DMS79 treated with DMSO at 0.1 percent for 48 hours (cell line): ENCODE measurements around the gene CRHR2.
A peak's percentile ranks its signal among the peaks of the same experiment; 100 is the strongest.
"Not testable (repeated sequence)": the region's sequence is repeated elsewhere in the genome, so short reads cannot be mapped to it uniquely, and the experiment has no call there.

ENCODE experiments used
- DNase-seq: peaks from one replicate; lab custom pipeline; 2025; lab: John Stamatoyannopoulos, UW

CRHR2 gene

DNA sequence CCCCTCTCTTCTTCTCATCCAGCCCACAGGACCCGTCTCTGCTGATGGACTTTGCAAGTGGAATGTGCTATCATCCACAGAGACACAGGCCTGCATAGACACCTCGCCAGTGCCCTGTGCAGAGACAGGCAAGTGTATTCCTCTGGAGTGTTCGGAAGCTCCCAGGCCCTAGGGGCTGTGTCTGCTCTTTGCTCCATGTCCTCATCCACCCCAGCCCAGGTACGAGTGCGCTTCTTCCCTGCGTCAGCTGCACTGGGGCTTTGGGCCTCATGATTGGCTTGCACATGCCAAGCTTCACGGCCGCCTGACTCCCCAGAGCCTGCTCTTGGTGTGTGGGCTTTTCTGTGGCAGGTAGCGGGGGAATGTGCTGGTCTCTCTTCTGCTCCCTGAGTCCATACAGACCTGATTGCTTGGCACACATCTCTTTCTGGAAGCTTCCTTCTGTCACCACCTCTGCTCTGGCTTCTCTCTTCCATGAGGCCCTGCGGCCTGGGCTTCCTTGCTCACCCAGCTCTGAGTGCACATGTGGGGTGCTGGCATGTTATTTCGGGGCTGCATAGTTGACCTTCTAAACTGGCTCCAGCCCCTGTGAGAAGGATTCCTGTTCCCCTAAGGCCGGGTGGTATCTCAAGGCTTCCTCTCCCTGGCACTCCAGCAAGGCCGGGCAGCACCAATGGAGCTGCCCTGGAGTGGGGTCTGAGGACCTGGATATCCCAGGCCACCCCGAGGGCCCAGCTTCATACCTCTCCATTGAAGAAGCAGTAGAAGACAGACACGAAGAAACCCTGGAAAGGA, 27.8 kb downstream of the CRHR2 start:
- no peak for DNase-seq

DNA sequence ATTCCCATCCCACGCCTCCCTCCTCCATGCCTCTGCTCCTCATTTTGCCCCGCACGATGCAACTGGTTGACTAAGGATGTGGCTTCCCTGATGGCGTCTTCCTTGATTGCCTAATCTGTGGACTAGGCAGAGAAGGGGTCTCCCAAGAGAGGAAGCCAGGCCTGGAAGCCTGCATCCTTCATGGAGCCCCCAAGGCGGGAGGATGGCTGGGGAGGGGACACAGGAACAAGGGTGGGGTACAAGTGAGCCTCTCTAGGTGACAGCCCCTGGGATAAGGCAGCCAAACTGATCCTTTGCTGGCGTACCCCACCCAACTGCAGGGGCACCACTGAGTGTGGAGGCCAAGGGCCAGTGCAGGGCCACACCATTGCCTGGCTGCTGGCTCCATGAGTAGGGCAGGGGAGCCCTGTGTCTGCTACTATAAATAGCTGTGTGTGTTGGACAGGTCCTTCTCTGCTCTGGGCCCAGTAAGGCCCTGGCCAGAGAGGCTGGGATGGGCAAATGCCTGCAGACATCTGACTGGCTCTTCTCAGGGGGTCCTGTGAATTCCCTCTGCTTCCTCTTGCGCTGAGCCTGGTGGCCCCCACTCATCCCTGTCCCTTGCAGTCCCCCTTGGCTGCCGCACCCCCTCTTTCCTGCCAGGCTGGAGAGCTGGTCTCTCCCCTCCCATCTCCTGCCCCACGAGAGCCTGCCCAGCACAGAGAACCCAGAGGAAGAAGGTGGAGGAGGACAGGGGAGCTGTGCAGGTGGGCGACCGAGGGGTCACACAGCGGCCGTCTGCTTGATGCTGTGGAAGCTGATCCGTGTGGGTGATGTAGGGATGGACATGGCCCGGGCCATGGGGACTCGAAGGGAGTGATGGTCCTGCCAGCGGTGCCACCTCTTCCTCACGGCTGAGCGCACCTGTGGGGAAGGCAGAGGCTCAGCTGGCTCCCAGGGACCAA, 29.3 kb downstream of the CRHR2 start:
- no peak for DNase-seq

DNA sequence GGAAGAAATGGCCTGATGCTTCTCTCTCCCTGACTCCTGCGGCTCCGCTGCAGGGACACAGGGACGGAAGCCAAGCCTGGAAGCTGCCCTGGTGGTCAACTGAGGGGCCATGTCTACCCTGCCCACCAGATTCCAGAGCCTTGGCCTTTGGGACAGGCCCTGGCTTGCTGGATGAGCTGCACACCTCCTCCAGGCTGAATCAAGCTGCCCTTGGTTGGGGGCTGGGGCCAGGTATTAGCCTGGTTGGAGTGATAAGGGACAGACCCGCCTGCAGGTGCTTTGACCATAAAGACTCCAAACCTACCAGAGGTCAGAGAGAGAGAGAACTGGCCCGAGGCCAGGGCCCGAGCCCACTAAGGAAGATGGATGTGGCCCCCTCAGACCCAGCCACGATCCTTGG, 30.1 kb downstream of the CRHR2 start:
- no peak for DNase-seq

DNA sequence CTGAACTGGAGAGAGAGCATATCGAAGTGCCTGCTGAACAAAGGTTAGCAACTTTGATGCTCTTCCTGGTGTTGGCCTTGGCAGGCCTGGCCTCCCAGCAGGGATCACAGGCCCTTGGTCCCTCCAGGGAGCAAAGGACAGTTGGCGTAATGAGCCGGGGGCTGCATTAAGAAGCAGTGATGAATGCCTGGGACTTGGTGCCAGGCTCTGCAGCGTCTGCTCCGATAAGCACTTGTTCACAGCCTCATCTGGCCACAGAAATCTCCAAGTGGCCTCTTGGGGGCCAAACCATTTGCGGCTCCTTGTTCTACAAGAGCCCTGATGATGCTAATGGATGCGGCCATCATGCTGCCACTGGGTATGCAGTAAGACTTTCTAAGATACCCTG, 31.8 kb downstream of the CRHR2 start:
- peak; percentile 92 for DNase-seq

DNA sequence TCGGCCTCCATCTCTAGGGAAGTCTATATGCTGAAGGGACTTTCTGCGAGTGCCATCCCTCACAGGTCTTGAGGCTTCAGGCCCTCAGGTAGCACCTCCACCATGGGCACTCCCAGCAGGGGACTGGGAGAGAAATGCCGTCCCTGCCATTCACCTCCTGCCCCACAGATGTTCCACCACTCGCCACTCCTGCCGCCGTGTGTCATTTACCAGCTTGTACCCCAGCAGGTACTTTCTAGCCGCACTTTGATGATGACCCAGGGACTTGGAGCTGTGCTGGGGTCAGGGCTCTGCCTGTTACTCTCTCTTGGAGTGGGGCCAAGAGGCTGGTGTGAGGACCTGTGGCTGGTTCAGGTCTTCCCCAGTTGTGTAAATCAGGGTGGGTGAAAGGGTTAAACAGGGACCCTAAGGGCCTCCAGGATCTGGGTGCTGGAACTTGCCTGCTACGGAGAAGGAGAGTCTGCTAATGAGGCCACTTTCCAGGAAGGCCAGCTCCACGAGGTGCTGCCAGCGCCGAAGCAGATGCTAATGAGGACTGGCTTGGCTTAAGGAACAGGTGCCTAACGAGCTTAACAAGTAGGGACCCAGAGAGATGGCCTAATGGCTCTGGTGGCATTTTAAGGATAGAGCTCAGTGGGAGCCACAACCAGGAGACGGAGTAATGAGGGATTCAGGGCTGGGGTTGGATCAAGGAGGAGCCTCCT, 32.4 kb downstream of the CRHR2 start:
- peak; percentile 79 for DNase-seq

DNA sequence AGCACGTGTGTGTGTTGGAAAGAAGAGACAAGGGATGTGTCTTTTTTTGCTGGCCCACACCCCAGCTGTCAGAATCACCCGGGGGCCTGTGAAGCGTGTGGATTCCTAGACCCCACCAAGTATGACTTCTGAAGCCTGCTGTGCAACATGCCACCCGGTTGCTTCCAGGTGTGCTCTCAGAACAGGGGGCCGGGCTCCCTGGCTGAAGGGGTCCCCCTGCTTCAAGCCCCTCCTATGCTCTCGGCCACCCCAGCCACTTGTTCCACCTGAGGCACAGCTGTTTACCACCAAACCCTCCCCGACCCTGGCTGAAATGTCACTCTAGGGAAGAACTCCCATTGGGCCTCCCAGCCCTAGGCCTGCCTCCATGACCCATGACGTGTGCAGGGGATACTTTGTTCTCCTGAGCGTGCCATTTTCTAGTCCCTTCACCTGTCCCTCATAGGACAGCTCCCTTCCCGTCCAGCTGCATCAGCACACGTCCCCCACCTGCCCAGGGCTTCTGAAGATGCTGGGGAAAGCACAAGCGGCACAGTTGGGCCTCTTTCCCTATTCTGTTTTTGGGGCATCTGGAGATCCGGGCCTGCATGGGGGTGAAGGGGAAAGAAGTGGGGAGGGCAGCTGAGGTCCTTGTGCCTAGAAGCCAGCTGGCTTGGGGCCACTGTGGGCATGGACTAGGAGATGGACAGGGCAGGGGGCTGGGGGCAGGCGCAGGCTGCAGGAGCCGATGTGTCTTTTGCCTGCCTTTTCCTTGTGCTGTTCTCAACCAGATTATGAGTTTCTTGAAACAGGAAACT, 33.3 kb downstream of the CRHR2 start:
- no peak for DNase-seq

DNA sequence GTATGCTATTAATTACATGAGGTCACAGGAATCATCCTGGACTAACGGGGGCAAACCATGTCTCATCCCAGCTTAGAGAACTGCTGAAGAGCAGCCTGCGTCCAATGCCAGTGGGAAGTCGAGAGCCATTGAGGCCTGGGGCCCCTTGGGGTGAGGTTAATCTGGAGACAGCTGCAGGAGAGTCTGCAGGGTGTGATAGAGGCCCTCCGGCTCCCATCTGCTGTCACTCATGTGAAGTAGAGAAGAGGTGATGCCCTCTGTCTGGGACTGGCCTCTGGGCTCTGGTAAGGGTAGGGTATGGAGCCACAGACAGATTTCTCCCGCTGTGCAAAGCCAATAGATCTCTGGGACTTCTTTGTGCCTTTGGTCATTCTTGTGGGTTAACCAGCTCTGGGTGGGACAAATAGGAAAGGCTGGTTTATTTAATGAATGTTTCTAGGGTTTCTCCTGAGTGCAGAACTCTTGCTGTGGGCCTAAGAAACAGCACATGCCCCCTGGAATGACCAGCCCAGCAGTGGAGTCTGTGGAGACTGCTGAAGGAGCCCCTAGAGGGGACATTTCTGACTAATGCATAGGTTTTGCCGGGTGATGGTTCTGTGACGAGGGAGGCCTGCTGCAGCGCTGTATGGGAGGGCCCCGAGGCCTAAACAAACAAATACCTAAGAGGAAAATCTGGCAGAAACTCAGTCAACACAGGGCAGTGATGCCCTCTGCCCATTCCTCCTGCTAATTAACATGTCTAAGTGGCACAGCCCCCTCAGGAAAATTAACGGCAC, 34.5 kb downstream of the CRHR2 start:
- DNase-seq: no peak

DNA sequence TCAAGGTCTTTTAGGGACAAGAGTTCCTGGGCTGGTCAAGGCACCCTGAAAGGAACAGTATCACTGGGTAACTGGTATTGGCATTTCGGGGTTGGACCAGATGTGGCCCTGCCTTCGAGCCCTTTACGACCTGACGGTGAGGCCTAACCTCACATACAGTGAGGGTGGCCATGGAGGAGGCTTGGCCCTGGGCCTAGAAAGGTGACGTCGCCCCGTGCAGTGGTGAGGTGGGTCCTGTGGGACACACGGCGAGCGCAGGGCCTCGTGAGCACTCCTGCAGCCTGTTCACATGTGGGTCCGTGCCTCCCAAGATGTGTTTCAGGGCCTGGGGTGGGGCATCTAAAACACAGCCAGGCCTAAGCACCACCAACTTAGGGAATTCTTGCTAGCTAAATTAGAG, 36.1 kb downstream of the CRHR2 start:
- DNase-seq: no peak

DNA sequence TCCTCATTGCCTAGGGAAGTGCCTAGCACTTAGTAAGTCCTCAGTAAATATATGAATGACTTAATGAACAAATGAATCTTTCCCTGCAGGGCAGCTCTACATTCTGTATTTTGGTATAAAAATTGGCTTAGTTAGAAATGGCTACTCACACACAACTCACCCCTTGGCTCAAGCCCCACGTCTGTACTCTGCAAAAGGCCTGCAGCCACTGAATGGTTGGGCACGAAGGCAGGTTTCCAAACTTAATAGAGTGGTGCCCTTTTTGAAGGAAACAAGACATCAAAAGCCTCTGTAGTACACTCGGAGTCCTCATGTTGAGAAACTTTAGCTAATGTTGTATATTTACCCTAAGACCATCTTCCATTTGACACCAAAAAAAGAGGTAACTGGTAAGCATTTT, 36.6 kb downstream of the CRHR2 start:
- DNase-seq: no peak

DNA sequence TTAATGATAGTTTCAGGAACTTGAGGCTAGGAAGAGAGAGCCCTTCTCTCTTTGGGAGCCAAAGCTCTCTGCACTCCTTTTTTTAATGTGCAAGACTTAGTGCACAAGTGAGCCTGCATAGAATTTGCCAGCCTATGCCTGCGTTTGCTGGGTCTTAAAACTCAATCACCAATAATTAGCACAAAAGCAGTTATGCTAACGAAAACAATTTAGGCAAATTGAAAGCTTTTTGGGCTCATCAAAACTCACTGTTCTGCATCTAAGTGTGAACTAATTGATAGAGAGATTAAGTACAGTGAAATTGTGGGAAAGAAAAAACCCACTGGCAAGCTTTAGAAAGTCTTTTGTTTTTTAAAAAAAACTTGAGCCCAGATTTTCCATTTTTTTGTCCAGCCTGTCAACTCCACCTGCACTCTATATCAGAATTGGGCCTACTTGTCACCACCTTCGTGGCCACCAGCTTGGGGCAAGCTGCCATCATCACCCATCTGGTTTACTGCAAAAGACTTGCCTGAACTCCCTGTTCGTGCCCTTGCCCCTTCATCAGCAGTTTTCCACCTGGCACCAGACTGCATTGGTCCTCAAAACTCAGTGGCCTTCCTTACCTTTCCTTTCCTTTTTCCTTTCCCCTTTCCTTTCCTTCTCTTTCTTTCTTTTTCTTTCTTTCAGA, 37.8 kb downstream of the CRHR2 start:
- DNase-seq: no peak

DNA sequence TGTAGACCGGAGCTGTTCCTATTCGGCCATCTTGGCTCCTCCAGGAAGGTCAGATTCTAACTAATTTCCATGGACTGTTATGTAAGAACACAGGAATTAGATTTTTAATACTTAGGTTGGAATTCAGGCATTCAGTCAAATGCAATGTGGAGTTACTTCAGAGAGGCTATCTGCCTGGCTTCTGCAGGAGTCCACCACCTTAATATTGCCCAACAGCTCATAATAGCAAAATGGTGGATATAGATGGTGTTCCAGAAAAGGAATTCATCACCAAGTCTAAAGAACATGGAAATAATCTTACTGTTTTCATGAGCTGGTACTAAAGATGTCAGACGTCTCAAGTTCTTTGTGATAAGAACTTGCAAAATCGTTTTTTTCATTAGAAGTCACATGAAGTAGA, 39.5 kb downstream of the CRHR2 start:
- no peak for DNase-seq

DNA sequence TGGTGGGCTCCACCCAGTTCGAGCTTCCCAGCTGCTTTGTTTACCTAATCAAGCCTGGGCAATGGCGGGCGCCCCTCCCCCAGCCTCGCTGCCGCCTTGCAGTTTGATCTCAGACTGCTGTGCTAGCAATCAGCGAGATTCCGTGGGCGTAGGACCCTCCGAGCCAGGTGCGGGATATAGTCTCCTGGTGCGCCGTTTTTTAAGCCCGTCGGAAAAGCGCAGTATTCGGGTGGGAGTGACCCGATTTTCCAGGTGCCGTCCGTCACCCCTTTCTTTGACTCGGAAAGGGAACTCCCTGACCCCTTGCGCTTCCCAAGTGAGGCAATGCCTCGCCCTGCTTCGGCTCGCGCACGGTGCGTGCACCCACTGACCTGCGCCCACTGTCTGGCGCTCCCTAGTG, 39.9 kb downstream of the CRHR2 start:
- not testable (repeated sequence) for DNase-seq

DNA sequence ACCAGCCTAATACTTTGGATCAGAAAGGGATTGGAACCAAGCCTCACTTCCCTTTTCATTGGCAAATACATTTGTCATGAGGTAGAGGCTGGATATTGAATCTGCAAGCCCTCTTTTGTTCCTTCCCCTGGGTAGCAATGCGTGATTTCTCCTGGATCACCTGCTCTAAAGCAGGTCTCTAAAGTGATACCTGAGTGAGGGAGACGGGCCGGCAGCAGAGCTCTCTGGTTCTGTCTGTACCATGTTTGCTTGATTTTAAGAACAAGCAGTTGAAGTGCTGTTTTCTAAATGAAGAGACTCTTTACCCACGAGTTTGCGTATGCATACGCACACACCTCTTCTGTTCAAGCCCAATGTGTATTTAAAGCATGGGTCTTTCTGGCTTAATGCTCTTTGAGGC, 46.5 kb downstream of the CRHR2 start:
- DNase-seq: peak; percentile 13

DNA sequence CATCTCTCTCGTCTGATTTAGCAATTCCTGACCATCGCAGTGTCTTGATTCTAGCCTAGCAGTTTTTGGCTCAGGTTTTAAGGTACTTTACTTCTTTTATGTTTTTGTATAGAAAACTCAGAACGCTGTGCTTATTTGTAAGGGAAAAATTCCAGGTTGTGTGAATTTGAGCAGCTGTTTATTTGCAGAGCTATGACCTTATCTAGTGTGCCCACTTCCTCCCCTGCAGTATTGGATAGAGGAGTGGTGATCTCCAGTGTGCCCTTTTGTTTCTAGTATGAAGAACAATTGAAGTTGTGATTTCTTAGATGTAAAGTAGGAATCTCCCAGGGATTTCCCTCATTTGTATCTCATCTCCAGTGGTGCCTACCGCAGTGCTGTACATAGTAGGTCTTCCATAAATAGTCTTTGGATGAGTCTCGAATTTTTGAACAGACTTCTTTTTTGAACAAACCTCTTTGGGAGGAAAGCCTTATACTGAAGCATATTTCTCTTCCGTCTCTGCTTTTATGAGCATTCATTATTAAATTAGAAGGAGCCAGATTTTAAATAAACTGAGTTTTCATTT, 47.5 kb downstream of the CRHR2 start:
- no peak for DNase-seq

DNA sequence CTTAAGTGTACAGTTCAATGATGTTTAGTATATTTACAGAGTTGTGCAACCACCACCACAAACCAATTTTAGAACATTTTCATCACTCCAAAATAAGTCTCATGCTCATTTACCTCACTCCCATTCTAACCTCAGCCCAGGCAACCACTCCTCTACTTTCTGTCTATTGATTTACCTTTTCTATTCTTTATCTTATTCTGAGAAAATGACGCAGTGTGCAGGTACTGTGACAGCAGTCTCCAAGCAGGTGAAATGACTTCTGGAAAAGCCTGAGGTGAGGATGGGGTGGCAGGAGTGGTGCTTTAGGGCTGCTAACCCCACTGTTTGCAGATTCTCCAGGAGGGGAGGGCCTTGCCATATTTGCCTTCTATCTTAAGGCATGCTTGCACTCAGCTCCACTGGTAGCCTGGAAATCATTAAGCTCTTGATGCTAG, 48.0 kb downstream of the CRHR2 start:
- no peak for DNase-seq

DNA sequence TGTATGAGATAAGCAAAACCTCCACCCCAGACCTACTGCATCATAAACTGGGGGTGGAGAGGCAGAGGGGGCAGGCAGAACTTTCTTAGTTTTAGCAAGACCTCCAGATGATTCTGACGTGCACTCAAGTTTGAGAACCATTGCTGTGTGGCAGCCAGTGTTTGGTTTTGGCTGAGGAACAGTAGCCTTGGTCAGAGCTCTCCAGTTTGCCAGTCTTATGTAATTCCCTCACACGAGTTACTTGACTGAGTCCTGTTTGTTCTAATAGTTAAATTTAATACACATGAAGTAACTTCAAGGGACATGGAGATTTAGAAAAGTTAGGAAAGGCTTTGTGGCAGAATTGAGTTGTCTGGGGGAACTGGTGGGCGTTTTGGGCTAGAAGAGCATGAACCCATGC, 49.0 kb downstream of the CRHR2 start:
- DNase-seq: no peak

DNA sequence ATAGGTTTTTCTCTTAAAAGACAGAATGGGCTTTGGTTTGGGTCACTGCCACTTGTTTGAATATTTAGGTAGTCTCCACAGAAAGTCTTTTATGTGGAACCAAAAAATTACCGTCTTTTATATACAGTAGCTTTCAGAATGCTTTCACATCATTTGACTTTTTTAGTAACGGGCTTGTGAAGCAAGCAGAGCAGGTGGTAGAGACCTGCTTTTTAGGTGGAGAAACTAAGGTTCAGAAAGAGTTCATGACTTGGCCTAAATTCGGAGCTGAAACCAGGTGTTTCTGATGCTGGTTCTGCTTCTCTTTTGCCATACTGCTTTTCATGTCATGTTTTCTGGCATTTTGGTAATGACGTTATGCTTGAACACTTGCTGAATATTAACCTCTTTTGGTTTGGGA, 51.3 kb downstream of the CRHR2 start:
- no peak for DNase-seq

DNA sequence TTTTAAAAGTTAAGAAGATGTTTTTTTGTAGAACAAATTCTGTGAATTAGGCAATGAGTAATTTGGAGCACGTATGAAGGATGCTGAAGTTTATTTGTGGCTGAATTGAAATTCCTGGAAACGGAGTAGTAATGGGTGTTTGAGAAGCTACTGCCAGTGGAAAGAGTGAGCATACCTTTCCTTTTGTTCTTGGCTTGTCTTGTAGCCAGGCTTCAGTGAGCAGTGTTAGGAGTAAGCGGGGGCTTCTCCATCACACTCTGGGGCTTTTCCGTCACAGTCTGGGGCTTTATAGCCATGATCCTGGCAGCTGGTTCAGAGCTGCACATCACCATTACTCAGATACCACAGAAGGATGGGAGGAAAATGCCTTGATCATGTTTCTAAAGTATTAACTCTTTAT, 55.2 kb downstream of the CRHR2 start:
- DNase-seq: no peak

DNA sequence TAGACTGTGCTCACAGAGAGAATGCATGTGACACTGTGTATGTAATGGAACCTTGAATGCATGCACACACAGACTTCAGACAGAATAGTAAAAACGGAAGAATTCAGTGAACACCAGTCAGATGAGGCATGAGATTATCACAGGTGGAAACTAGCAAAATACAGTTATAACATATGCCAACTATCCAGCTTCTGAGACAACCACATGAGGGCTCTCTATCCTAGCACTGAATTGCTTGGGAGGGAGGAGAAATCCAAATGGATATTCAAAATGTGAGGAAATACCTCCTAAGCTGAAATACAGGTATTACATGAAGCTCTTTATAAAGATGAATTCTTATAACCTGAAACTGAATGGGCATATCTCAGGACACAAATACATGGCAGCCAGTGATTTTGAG, 57.0 kb downstream of the CRHR2 start:
- no peak for DNase-seq

DNA sequence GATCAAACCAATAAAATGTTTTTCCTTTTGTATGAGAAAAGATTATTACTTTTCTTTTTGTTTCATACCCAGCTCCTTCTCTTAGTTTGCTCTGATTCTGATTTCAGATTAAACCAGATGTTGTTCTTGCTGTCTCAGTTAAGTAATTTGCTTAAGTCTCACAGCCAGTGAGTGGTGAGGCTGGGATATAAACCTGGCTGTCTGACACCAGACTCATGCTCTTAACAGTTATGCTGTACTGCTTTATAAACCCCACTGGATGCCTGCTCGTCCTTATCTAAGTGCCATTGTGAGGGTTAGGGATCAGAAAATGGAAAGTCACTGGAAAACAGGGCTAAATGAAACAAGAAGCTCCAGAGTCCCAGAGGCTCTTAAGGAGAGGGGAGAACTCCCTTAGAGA, 63.3 kb downstream of the CRHR2 start:
- no peak for DNase-seq
